Hair follicle dermal papilla cell (primary cell): ENCODE measurements around the gene ARHGDIA. TPM values are rescaled to one million over a fixed set of nuclear protein-coding genes. Genes with fewer than 3 reads are reported as not detected.

Source experiments
- total RNA-seq: library from RNA; depleted of rRNA; stranded (reverse); fragments of >200 nt; gene quantifications from 2 replicates; pipeline ENCODE4 v1.2.3, GENCODE V29; 2012

Gene ARHGDIA
- 181 and 187 TPM in 2 replicates for total RNA-seq

DNA sequence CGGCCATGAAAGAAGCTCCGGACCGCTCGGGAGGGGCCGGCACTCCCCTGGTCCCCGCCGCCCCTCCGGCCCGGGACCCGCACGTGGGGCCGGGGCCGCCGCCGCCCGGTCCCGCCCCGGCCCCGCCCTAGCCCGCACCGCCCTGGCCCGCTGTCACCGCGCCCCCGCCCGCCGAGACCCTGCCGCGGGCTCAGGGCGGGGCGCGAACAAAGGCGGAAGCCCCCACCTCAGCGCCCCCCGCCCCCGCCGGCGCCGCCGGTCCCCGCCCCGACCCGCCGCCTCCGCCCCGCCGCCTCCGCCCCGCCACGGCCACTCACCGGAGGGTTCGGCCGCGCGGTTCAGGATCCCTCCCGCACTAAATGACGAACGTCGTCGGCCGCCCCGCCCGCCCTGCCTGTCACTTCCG lies at the start of gene ARHGDIA:
Gene ARHGDIA, minus strand, starts transcription at position 357 of the 406 bp plus-strand sequence. CDS start 1,407 bp downstream, outside the sequence.

DNA sequence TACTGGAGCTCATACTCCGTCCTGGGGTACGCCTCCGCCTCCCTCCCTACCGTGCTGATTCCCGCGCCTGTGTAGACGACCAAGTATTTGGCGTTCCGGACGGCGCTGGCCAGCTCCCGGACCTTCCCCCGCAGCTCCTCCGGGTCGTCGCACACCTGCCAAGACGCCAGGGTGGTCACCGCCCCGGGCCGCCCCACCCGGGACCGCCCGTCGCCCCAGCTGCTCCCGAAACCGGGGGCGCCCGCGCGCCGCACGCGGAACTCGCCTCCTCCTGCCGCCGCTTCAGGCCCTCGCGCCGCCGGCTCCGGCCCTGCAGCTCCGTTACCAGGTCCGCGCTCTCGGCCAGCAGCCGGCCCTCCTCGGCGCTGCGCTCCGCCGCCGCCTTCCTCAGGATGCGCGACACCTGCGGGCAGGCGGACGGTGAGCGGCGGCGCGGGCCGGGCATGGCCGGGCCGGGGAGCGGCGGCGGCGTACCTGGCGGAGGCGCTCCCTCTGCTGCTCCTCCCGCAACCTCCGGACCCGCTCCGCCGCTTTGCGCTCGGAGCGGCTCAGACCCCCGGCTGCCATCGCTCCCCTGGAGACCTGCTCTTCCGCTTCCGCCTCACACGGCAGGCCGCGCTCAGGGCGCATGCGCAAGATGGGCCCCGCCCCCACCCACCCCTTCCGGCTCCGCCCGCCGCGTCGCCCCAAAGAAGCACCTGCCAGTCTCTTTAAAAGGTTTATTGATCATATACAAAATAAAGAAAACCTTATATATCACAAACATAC lies 46.6 kb upstream of the ARHGDIA start, which contains the start of gene SIRT7:
Gene SIRT7, minus strand, starts transcription at position 612 of the 768 bp plus-strand sequence. Its CDS starts 45 bp downstream, at position 567.

DNA sequence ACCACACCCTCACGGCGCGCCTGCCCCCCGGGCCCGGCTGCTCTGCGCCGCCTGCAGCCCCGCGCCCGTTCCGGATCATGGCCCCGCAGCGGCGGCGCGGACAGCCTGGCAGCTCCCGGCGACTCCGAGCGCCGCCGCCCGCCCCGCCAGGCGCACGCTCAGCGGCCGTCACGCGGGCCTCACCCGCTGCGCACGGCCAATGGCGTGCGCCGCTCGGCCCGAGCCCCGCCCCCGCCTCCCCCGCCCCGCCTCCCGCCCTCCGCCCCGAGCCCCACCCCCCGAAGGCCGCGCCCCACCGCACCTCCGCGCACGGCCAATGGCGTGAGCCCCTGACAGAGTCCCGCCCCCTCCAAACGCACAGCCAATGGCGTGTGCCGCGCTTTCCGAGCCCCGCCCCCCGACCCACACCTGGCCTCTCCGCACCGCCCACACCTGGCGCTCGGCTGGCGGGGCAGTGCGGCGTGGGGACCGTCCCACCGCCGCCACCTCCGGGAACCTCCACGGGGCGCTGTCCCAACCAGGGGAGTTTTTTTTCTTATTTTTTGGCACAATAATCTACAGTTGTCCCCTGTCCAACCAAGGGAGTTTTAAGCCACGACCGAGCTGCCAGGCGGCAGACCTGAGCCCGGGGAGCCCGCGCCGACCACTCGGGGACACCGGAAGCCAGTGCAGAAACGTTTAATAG lies 40.3 kb upstream of the ARHGDIA start, which contains the start of gene PCYT2:
Gene PCYT2, minus strand, starts transcription at position 123 of the 685 bp plus-strand sequence. Its CDS starts 44 bp downstream, at position 79.

DNA sequence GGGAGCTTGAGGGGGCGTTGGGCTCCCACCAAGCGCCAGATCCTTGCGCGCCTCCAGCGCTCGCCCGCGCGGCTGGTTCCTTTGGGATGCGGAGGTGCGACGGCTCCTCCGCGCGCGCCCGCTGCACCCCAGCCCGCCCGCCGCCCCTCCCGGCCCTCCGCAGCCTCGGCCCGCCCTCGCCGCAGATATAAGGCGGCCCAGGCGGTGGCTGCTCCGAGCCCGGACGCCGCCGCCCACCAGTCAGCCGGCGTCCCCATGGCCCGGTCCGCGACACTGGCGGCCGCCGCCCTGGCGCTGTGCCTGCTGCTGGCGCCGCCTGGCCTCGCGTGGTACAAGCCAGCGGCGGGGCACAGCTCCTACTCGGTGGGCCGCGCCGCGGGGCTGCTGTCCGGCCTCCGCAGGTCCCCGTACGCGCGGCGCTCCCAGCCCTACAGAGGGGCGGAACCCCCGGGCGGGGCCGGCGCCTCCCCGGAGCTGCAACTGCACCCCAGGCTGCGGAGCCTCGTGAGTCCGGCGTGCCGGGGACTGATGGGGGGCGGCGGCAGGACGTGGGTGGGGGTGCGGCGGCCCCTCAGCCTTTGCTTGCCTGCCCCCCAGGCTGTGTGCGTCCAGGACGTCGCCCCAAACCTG lies 31.0 kb upstream of the ARHGDIA start, which contains the start of gene NPB:
Gene NPB, plus strand, starts transcription at position 216 of the 630 bp plus-strand sequence. Its CDS starts 40 bp downstream, at position 256.

DNA sequence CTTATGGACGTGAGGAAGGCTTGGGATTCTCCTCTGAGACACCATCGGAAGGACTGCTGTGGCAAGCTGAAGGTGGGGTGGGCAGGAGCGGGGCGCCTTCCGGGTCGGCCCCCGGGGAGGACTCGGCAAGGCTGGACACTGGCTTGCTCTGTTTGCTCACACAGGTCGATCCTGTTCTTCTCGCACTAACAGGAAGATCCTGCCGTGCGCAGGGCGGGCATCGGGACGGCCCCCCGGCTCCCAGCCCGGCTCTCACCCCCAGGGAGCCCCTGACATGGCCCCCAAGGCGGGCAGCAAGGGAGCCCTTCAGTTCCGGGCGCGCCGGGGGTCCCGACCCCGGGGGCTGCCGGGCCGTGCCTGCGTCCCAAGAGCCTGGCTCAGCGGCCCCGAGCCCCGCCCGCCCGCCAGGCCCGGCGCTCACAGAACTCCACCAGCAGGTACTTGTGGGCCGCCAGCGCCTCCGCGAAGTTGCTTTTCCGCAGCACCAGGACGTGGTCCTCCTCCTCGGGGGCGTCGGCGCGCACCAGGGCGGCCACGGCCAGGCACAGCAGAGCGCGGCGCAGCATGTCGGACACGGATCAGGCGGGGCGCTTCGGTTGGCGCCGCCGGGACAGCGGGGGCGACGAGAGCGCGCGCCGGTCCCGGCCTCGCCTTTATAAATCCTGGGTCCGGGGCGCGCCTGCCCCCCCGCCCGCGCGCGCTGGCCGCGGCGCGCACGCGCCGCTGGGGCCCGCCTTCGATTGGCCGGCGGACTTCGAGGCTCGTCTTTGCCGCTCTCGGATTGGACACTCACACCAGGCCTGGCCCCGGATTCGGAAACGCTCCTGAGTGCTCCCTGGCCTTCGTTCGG lies 11.0 kb downstream of the ARHGDIA start, which contains the start of gene P4HB:
Gene P4HB, minus strand, starts transcription at position 630 of the 850 bp plus-strand sequence. Its CDS starts 64 bp downstream, at position 566.

DNA sequence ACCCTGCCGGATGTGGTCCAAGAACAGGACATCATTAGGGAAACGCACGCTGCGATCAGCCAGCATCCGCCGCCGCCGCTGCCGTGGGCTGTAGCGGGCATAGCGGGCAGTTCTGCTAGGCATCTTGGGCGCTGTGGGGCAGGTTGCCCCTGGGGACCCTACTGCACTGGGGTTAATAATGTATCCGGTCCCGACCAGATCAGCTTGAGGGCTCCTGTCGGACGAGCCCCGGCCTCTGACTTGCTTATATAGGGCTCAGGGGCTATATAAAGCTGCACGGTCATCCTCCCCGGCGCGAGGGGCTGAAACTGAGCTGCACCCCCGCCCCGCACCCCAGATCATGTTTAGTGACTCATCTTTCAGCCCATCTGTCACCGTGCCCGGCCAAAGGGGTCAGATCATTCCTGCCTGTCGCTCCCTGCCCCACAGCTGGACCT lies 36.3 kb downstream of the ARHGDIA start, which contains the start of gene PPP1R27:
Gene PPP1R27, minus strand, starts transcription at position 220 of the 437 bp plus-strand sequence. Its CDS starts 97 bp downstream, at position 123.

DNA sequence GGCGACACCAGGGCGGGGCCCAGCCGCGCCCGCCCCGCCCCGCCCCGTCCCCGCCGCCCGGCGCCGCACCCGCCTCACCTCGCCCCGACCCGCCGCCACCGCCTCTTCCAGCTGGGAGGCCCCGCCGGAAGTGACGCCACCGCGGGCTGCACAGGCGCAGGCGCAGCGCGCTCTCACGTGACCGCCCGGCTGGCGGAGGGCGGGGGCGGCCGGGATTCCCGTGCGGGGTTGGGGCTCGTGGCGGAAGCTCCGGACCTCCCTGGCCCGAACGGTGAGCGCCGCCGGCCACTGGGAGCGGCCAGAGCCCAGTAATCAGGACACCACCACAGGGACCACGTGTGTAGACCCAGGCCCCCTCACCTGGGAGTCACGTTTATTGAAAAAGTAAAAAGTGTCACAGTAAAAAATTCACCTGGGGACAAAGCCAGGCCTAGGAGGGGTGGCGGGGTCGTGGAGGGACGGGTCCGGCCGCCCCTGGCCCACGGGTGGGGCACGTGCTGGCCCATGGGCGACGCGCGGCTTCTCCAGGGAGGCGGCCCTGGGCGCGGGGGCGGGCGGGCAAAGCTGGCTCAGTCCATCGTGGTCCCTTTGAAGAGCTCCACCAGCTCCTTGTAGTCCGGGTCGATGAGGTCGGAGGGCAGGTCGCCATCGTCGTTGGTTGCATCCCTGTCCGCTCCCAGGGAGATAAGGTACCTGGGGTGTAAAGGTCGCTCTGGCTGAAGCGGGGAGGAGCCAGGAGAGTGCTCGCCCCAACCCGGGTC lies 37.8 kb downstream of the ARHGDIA start, which contains the start of gene MCRIP1:
Gene MCRIP1, minus strand, starts transcription at position 132 of the 761 bp plus-strand sequence. CDS start 8,785 bp downstream, outside the sequence.

Other genes with a start within 250 kb of the ARHGDIA start
- gene NPLOC4, start 234.2 kb downstream of the ARHGDIA start, total RNA-seq, result 80.4 and 97.5 TPM in 2 replicates
- 1.9 TPM in 2 replicates for gene TSPAN10, start 234.1 kb downstream of the ARHGDIA start, total RNA-seq
- not detected in 2 replicates for gene PDE6G, start 214.8 kb downstream of the ARHGDIA start, total RNA-seq
- 19.8 and 25.6 TPM in 2 replicates for gene OXLD1, start 204.7 kb downstream of the ARHGDIA start, total RNA-seq
- 4.9 and 6.8 TPM in 2 replicates for gene CCDC137, start 204.6 kb downstream of the ARHGDIA start, total RNA-seq
- gene ARL16, start 187.5 kb downstream of the ARHGDIA start, total RNA-seq, result 28.9 and 35.6 TPM in 2 replicates
- 107 and 114 TPM in 2 replicates for gene HGS, start 187.3 kb downstream of the ARHGDIA start, total RNA-seq
- gene MRPL12, start 168.0 kb downstream of the ARHGDIA start, total RNA-seq, result 10.1 and 12.3 TPM in 2 replicates
- gene SLC25A10, start 159.1 kb downstream of the ARHGDIA start, total RNA-seq, result 5.6 and 9.4 TPM in 2 replicates
- gene GCGR, start 67.2 kb downstream of the ARHGDIA start, total RNA-seq, result not detected in 2 replicates
- 88.6 and 90.3 TPM in 2 replicates for gene MCRIP1, start 38.0 kb downstream of the ARHGDIA start, total RNA-seq
- gene PPP1R27, start 36.3 kb downstream of the ARHGDIA start, total RNA-seq, result not detected in 2 replicates
- gene P4HB, start 10.8 kb downstream of the ARHGDIA start, total RNA-seq, result 1,150 and 1,536 TPM in 2 replicates
- 54.5 and 57.2 TPM in 2 replicates for gene ALYREF, start 20.2 kb upstream of the ARHGDIA start, total RNA-seq
- gene ANAPC11, start 20.4 kb upstream of the ARHGDIA start, total RNA-seq, result 67.8 and 93.4 TPM in 2 replicates
- 0.49 and 1.3 TPM in 2 replicates for gene NPB, start 30.9 kb upstream of the ARHGDIA start, total RNA-seq
- gene PCYT2, start 40.1 kb upstream of the ARHGDIA start, total RNA-seq, result 75.6 and 91.4 TPM in 2 replicates
- gene SIRT7, start 46.8 kb upstream of the ARHGDIA start, total RNA-seq, result 17.5 and 27.3 TPM in 2 replicates
- gene MAFG, start 56.4 kb upstream of the ARHGDIA start, total RNA-seq, result 27.2 and 33.3 TPM in 2 replicates
- 130 and 146 TPM in 2 replicates for gene PYCR1, start 66.0 kb upstream of the ARHGDIA start, total RNA-seq
- not detected in 2 replicates for gene MYADML2, start 75.9 kb upstream of the ARHGDIA start, total RNA-seq
- not detected in 2 replicates for gene NOTUM, start 89.8 kb upstream of the ARHGDIA start, total RNA-seq
- 32.3 and 33.8 TPM in 2 replicates for gene ASPSCR1, start 106.3 kb upstream of the ARHGDIA start, total RNA-seq
- gene CENPX, start 151.5 kb upstream of the ARHGDIA start, total RNA-seq, result 13.5 and 14.9 TPM in 2 replicates
- gene LRRC45, start 152.0 kb upstream of the ARHGDIA start, total RNA-seq, result 9.2 and 10.4 TPM in 2 replicates
- gene RAC3, start 160.3 kb upstream of the ARHGDIA start, total RNA-seq, result 5.0 and 5.5 TPM in 2 replicates
- gene DCXR, start 166.4 kb upstream of the ARHGDIA start, total RNA-seq, result 29.9 and 35.8 TPM in 2 replicates
- gene RFNG, start 180.5 kb upstream of the ARHGDIA start, total RNA-seq, result 56.5 and 59.9 TPM in 2 replicates
- gene GPS1, start 180.6 kb upstream of the ARHGDIA start, total RNA-seq, result 95.2 and 105 TPM in 2 replicates
- gene DUS1L, start 194.5 kb upstream of the ARHGDIA start, total RNA-seq, result 50.3 and 53.1 TPM in 2 replicates
- gene FASN, start 226.9 kb upstream of the ARHGDIA start, total RNA-seq, result 227 and 302 TPM in 2 replicates